Large intestine (tissue), 12 donors: ENCODE measurements around the gene MOSPD2. TPM values are rescaled to one million over a fixed set of nuclear protein-coding genes. Genes with fewer than 3 reads are reported as not detected.

Experiments
- DNase-seq, 2 donors: peaks; one replicate each; pipeline versions ENCODE4 v3.0.0 to v3.0.0-alpha.2; 2013
- H3K27ac ChIP-seq: one replicate; pipeline ENCODE4 v1.5.1; 2013; ENCODE audit warnings: low read length
- H3K27me3 ChIP-seq: 2 replicates; pipeline ENCODE4 v1.6.1; 2013; ENCODE audit warnings: low read length; ENCODE audit not compliant: control insufficient read depth, insufficient read depth
- H3K36me3 ChIP-seq: 2 replicates; pipeline ENCODE4 v1.6.1; 2013; ENCODE audit warnings: low read length; ENCODE audit not compliant: control insufficient read depth, insufficient read depth
- H3K4me1 ChIP-seq: one replicate; pipeline ENCODE4 v1.6.1; 2013; ENCODE audit warnings: low read length; ENCODE audit not compliant: control insufficient read depth, insufficient read depth
- H3K4me3 ChIP-seq: one replicate; pipeline ENCODE4 v1.5.1; 2013; ENCODE audit warnings: low read length
- H3K9me3 ChIP-seq: one replicate; pipeline ENCODE4 v1.6.1; 2013; ENCODE audit warnings: mild to moderate bottlenecking, low read depth, low read length, moderate library complexity; ENCODE audit not compliant: control insufficient read depth
- WGBS: methylation state at CpG from one replicate; pipeline ENCODE4 v1.1.5; 2013; ENCODE audit warnings: low lambda C conversion rate; ENCODE audit not compliant: insufficient coverage; 5-methylcytosine and 5-hydroxymethylcytosine counted together
- long read RNA-seq, 11 donors: transcript quantifications; one replicate each; lab custom pipeline, GENCODE V29; 2026
- polyA plus RNA-seq: library from polyadenylated mRNA; unstranded; fragments of 120-200 nt; gene quantifications from one replicate; pipeline ENCODE4 v1.2.1, GENCODE V29; 2013

Gene MOSPD2
- 29.5 TPM for polyA plus RNA-seq
- long read RNA-seq, donor 1, full-length matches to known transcripts = 3 of 3 reads
- long read RNA-seq, donor 1, partial matches to known transcripts = 0 of 3 reads
- long read RNA-seq, donor 1, other reads (novel, unspliced or antisense) = 0 of 3 reads
- long read RNA-seq, donor 2, full-length matches to known transcripts = 7 of 7 reads
- long read RNA-seq, donor 2, partial matches to known transcripts = 0 of 7 reads
- long read RNA-seq, donor 2, other reads (novel, unspliced or antisense) = 0 of 7 reads
- long read RNA-seq, donor 3, full-length matches to known transcripts = 5 of 5 reads
- long read RNA-seq, donor 3, partial matches to known transcripts = 0 of 5 reads
- long read RNA-seq, donor 3, other reads (novel, unspliced or antisense) = 0 of 5 reads
- long read RNA-seq, donor 4, full-length matches to known transcripts = 4 of 4 reads
- long read RNA-seq, donor 4, partial matches to known transcripts = 0 of 4 reads
- long read RNA-seq, donor 4, other reads (novel, unspliced or antisense) = 0 of 4 reads
- long read RNA-seq, donor 5, full-length matches to known transcripts = 1 of 1 reads
- long read RNA-seq, donor 5, partial matches to known transcripts = 0 of 1 reads
- long read RNA-seq, donor 5, other reads (novel, unspliced or antisense) = 0 of 1 reads
- long read RNA-seq, donor 6, full-length matches to known transcripts = 4 of 4 reads
- long read RNA-seq, donor 6, partial matches to known transcripts = 0 of 4 reads
- long read RNA-seq, donor 6, other reads (novel, unspliced or antisense) = 0 of 4 reads
- long read RNA-seq, donor 7 = 0 reads
- long read RNA-seq, donor 8, full-length matches to known transcripts = 7 of 7 reads
- long read RNA-seq, donor 8, partial matches to known transcripts = 0 of 7 reads
- long read RNA-seq, donor 8, other reads (novel, unspliced or antisense) = 0 of 7 reads
- long read RNA-seq, donor 9, full-length matches to known transcripts = 2 of 2 reads
- long read RNA-seq, donor 9, partial matches to known transcripts = 0 of 2 reads
- long read RNA-seq, donor 9, other reads (novel, unspliced or antisense) = 0 of 2 reads
- long read RNA-seq, donor 10, full-length matches to known transcripts = 3 of 3 reads
- long read RNA-seq, donor 10, partial matches to known transcripts = 0 of 3 reads
- long read RNA-seq, donor 10, other reads (novel, unspliced or antisense) = 0 of 3 reads
- long read RNA-seq, donor 11, full-length matches to known transcripts = 8 of 16 reads
- long read RNA-seq, donor 11, partial matches to known transcripts = 8 of 16 reads
- long read RNA-seq, donor 11, other reads (novel, unspliced or antisense) = 0 of 16 reads

GRCh38 chrX:14872851-14873675, at the start of gene MOSPD2, which contains the start of gene FANCB:
Gene MOSPD2 (plus strand): TSS chrX:14873421. CDS start chrX:14873529, 108 bp downstream.
Gene FANCB (minus strand): TSS chrX:14873069. CDS start chrX:14865510, 7,559 bp downstream.
- WGBS = no CpG with 5 or more reads among the region's 78 CpGs
- Histone ChIP-seq H3K27me3 (no peaks in the 10 kb centered on the region), H3K27ac (peak within 1 kb of the TSS; percentile 91), H3K9me3 (no peaks in the 10 kb centered on the region), H3K4me1 (peaks cover 3% of the 10 kb centered on the region), H3K36me3 (no peaks in the 10 kb centered on the region), H3K4me3 (peak within 1 kb of the TSS; percentile 94)
- DNase-seq = peak; percentile 94 to 97

GRCh38 chrX:14825851-14826250, 47.4 kb upstream of the MOSPD2 start:
- no peaks in the 10 kb centered on the region for H3K9me3 ChIP-seq
- H3K4me1 ChIP-seq = no peaks in the 10 kb centered on the region
- no peak overlapping the region for H3K4me3 ChIP-seq
- no peak overlapping the region for H3K27ac ChIP-seq
- H3K36me3 ChIP-seq = no peaks in the 10 kb centered on the region
- no peaks in the 10 kb centered on the region for H3K27me3 ChIP-seq
- DNase-seq = no peak

GRCh38 chrX:14826319-14826718, 46.9 kb upstream of the MOSPD2 start:
- H3K9me3 ChIP-seq = no peaks in the 10 kb centered on the region
- H3K27me3 ChIP-seq = no peaks in the 10 kb centered on the region
- DNase-seq = no peak
- no peak overlapping the region for H3K4me3 ChIP-seq
- 100% methylated on average over 1 of the region's 3 CpGs for WGBS
- H3K27ac ChIP-seq = no peak overlapping the region
- no peaks in the 10 kb centered on the region for H3K36me3 ChIP-seq
- H3K4me1 ChIP-seq = no peaks in the 10 kb centered on the region

GRCh38 chrX:14829643-14830042, 43.6 kb upstream of the MOSPD2 start:
- no peak overlapping the region for H3K4me3 ChIP-seq
- DNase-seq = no peak
- no peaks in the 10 kb centered on the region for H3K9me3 ChIP-seq
- no CpG with 5 or more reads among the region's 2 CpGs for whole genome bisulfite sequencing
- no peaks in the 10 kb centered on the region for H3K36me3 ChIP-seq
- no peaks in the 10 kb centered on the region for H3K4me1 ChIP-seq
- H3K27me3 ChIP-seq = no peaks in the 10 kb centered on the region
- H3K27ac ChIP-seq = no peak overlapping the region

- Histone ChIP-seq H3K27ac (no peak overlapping the region), H3K27me3 (no peaks in the 10 kb centered on the region), H3K4me1 (no peaks in the 10 kb centered on the region), H3K36me3 (no peaks in the 10 kb centered on the region), H3K4me3 (no peak overlapping the region), H3K9me3 (no peaks in the 10 kb centered on the region)
- no CpG with 5 or more reads among the region's 2 CpGs for WGBS
- DNase-seq = no peak
Measured at GRCh38 chrX:14832151-14832550, 41.1 kb upstream of the MOSPD2 start.

GRCh38 chrX:14832586-14832985, 40.6 kb upstream of the MOSPD2 start:
- Histone ChIP-seq H3K36me3 (no peaks in the 10 kb centered on the region), H3K27ac (no peak overlapping the region), H3K4me1 (no peaks in the 10 kb centered on the region), H3K9me3 (no peaks in the 10 kb centered on the region), H3K27me3 (no peaks in the 10 kb centered on the region), H3K4me3 (no peak overlapping the region)
- DNase-seq = no peak

GRCh38 chrX:14837155-14837554, 36.1 kb upstream of the MOSPD2 start:
- DNase-seq = no peak
- no peak overlapping the region for H3K4me3 ChIP-seq
- no peaks in the 10 kb centered on the region for H3K9me3 ChIP-seq
- H3K27me3 ChIP-seq = no peaks in the 10 kb centered on the region
- H3K36me3 ChIP-seq = no peaks in the 10 kb centered on the region
- whole genome bisulfite sequencing = no CpG with 5 or more reads among the region's 2 CpGs
- H3K27ac ChIP-seq = no peak overlapping the region
- H3K4me1 ChIP-seq = no peaks in the 10 kb centered on the region

GRCh38 chrX:14843666-14844065, 29.6 kb upstream of the MOSPD2 start:
- H3K9me3 ChIP-seq = no peaks in the 10 kb centered on the region
- no peaks in the 10 kb centered on the region for H3K27me3 ChIP-seq
- no peak overlapping the region for H3K4me3 ChIP-seq
- no peak overlapping the region for H3K27ac ChIP-seq
- no peaks in the 10 kb centered on the region for H3K4me1 ChIP-seq
- no peaks in the 10 kb centered on the region for H3K36me3 ChIP-seq
- WGBS = 94% methylated on average over 3 of the region's 4 CpGs
- DNase-seq = no peak

- no CpG with 5 or more reads among the region's 3 CpGs for WGBS
- no peak for DNase-seq
- Histone ChIP-seq H3K27me3 (no peaks in the 10 kb centered on the region), H3K9me3 (no peaks in the 10 kb centered on the region), H3K27ac (no peak overlapping the region), H3K36me3 (no peaks in the 10 kb centered on the region), H3K4me3 (no peak overlapping the region), H3K4me1 (no peaks in the 10 kb centered on the region)
Measured at GRCh38 chrX:14851526-14851925, 21.7 kb upstream of the MOSPD2 start.
